CD4-positive, alpha-beta T cell treated with Interferon gamma for 1 hour (primary cell): ENCODE data around the gene CRIP3.

Experiments used
- DNase-seq: peaks from one replicate; pipeline ENCODE4 v3.0.0-alpha.2; 2020

Gene CRIP3

DNA sequence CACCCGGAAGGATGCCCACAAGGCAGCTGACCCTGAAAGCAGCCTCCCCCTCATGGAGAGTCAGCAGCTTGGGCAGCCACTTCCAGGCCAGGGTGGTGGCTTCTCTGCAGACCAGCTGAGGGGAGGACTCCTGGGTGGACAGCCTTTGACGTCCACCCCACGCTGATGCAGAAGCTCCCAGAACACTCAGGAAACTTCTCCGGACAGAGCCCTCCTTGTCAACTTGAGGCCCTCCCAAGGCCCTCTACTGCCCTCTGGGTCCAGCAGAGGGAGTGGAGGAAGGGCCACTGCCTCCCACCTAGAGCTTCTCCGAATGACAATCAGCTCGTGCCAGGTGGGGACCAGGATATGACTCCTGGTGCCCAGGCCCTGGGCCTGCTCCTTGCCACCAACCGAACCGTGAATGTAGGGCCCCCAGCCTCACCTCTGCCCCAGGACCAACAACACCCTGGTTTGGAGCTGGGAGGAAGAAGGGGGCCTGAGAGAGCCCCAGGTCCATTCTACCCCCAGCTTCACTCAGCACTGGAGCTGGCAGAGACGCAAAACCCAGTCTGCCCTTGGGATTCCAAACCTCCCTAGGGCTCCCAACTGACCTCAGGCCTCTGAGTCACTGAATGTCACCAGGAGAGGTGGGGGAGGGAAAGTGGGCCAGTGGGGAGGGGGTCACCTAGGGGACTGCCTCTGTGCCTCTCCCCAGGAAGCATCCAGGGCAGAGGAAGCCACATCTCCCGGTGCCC lies 21.5 kb downstream of the CRIP3 start:
- no peak for DNase-seq

DNA sequence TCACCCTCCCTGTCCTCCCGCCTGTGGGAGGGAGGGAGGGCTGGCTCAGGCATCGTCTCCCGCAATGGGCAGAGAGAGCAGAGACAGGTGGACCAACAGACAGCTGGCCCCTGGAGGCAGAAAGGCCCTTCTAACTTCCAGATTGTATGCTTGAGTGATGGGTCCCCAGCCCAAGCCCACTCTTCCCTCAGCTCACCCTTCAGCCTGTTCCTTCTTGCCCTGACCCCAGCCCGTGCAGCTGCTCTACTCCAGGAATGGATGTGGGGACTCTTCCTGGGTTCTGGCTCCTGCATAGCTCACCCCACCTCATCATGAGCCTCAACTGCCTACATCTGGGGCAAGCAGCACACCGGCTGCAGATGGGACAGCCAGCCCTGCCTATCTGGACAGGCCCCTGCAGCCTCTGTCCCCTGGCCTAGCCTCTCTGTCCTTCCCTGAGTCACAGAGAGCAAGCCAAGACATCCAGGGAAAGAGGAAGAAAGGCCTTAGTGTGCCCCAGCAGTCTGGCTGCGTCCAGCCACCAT lies 22.1 kb downstream of the CRIP3 start:
- DNase-seq: no peak

DNA sequence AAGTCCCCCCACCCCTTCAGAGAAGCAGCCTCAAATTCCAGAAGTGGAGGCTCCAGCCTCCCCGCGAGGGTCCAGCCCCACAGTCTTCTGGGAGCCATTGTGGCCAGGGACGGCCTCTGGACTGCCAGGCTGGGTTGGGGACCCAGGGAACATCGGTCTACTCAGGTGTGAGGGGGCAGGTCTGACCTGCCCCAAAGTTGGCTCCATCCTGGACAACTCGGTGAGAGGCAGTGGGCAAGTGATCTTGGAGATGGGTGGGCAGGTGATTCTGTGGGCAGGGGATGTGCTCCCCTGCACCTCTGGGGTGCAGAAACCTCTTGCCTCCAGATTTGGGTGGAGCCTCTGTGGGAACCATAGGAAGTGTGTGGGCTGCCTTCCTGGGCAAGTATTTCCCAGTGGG lies 22.8 kb downstream of the CRIP3 start:
- DNase-seq: no peak

DNA sequence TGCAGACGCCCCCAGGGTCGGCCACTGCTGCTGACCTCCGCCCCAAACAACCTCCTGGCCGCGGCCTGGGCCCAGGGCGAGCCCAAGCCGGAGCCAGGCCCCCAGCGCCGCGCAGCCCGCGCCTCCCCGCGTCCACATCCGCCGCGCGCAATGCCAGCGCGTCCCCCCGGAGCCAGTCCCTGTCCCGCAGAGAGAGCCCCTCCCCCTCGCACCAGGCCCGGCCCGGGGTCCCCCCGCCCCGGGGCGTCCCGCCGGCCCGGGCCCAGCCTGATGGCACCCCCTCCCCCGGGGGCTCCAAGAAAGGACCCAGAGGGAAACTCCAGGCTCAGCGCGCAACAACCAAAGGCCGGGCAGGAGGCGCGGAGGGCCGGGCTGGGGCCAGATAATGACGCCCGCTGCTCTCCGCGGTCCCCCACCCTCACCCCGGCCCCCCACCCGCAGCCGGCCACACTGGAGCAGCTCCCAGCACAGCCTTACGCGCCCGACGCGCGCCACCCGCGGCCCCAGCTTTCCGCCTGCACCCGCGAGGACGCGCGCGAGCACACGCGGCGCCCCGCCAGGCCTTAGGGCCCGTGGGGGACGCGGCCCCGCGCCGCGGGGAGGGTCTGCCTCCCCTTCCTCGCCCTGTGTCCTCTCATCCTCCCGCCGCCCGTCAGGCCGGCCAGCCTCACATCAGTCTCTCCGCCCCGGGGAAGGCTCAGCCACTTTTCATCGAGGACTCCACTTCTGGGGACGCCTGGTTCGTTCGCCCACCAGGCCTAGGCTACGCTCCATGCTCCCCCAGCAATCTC lies 23.4 kb downstream of the CRIP3 start:
- DNase-seq: no peak

DNA sequence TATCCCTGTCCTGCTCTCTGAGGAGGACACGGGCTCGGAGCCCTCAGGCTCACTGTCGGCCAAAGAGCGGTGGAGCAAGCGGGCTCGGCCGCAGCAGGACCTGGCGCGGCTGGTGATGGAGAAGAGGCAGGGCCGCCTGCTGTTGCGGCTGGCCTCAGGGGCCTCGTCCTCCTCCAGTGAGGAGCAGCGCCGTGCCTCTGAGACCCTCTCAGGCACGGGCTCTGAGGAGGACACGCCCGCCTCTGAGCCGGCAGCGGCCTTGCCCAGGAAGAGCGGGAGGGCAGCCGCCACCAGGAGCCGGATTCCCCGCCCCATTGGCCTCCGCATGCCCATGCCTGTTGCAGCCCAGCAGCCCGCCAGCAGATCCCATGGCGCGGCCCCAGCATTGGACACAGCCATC lies 24.7 kb downstream of the CRIP3 start:
- DNase-seq: no peak

DNA sequence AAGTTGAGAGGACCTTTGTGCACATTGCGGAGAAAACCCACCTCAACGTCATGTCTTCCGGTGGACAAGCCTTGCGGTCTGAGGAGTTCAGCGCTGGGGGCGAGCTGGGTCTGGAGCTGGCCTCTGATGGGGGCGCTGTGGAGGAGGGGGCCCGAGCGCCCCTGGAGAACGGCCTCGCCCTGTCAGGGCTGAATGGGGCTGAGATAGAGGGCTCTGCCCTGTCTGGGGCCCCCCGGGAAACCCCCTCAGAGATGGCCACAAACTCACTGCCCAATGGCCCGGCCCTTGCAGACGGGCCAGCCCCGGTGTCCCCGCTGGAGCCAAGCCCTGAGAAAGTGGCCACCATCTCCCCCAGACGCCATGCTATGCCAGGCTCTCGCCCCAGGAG lies 25.1 kb downstream of the CRIP3 start:
- no peak for DNase-seq

DNA sequence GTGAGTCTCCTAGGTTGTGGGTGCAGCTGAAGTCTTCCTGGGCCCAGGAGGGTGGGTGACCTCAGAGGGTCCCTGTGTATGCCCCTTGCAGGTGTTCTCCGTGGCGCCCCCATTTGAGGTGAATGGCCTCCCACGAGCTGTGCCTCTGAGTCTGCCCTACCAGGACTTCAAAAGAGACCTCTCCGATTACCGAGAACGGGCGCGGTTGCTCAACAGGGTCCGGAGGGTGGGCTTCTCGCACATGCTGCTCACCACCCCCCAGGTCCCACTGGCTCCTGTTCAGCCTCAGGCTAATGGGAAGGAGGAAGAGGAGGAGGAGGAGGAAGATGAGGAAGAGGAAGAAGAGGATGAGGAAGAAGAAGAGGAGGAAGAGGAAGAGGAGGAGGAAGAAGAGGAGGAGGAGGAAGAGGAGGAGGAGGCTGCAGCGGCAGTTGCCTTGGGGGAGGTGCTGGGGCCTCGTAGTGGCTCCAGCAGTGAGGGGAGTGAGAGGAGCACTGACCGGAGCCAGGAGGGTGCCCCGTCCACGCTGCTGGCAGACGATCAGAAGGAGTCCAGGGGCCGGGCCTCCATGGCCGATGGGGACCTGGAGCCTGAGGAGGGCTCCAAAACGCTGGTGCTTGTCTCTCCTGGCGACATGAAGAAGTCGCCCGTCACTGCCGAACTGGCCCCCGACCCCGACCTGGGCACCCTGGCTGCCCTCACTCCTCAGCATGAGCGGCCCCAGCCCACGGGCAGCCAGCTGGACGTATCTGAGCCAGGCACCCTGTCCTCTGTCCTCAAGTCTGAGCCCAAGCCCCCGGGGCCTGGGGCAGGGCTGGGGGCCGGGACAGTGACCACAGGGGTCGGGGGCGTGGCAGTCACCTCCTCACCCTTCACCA lies 25.8 kb downstream of the CRIP3 start:
- DNase-seq: no peak

DNA sequence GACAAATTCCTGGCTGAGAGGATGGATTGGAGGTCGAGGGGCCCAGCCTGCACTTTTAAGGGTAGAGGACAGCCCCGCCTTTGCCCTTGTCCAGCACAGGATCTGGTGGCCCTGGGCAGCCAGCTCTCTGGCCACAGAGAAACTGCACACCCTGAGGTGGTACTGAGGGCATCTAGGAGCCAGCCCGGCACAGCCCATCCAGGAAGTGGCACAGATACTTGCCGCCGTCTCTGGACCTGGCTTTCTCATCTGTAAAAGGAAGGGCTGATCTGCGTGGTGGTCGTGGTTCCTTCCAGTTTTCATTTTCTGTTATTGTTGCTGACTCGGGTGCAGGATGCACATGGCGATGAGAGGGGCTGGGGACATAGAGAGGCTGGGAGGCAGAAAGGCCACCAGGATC lies 26.6 kb downstream of the CRIP3 start:
- no peak for DNase-seq

DNA sequence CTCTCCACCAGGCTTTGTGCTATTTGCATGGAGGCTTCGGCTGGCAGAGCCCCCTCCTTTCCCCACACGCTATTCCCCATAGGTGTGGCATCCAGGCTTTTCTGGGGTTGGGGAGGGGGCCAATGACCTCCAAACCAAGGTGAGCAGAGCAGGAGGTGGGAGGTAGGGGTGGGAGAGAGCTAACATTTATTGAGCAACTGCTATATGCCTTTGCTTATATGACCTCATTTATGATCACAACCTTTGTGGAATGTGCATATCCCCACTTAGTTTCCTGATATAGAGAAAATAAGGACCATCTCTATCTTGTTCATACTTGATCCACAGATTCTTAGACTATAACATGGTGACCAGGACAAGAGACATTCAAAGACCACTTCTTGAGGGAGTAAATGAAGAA lies 28.4 kb downstream of the CRIP3 start:
- no peak for DNase-seq

DNA sequence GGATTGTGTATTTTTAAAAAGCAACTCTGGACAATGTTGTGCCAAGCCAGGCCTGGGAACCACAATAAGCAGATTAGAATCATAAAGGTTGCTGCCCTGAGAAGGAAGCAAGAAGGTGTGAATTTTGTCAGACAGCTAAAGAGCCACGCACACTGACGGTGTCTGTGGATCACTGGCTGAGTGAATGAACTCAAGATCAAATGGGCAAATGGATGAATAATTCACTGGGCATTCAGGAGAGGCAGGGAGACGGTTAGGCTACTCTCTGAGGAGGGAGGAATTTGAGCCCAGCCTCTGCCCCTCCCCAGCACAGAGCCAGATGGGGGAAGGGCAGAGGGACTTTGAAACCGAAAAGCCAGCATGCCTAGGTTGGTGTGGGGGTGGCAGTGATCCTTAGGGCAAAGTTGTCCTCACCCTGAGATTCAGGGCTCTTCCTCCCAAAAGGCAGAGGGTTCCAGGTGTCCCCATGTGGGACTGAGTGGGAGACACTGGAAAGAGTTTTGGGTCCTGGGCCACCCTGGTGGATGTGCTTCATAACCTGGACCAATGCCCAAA lies 30.0 kb downstream of the CRIP3 start:
- DNase-seq: no peak

DNA sequence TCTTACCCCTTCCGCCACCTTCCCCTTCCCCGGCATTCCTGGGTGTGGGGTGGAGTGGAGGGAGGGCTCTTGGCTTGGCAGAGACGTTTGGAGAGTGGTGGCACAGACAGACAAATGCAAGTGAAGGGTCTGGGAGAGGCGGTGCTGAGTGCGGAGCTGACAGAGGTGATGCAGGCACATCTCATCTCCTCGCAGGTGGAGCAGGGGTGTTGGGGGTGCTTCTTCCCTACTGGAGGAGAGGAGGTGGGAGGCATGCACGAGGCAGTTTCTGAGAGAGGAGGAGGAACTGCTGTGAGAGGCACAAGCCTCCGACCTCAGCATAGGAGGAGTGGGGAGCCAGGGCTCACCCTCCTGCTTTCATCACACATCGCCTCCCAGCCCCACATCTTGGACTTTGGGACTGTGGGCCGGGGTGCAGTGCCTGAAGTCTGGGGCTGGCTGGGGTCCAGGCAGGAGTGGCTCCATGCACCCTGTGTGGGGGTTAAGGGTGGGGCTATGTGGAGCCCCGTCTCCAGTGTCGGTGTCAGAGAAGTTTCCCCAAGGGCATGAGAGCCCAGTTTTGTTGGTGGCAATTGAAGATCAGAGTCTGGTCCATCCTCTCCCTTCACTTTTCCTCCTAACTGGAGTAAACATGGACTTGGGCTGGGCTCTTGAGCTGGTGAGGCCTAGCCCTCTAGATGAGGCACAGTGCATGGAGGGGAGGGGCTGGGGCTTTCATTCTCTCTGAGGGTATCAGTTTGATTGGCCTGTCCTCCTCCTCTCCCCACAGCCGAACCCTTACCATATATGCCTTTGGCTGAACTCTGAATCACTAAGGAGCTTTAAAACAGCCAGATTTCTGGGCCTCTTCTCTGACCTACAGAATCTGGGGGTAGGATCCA lies 30.7 kb downstream of the CRIP3 start:
- no peak for DNase-seq

DNA sequence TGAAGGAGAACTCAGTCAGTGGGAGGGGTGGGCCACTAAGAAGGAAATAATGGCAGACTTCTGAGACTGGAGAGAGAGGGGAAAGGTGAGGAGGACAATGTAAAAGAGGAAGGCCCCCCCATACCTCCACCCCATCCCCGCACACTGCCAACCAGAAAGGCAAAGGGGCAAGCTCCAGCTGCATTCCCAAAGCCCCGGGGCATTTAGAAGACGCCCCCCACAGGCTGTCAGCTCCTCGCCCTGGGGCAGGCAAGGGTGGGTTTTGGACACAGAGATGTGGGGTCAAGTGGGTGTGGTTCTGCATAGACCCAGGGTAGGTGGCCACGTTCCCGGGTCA lies 31.4 kb downstream of the CRIP3 start:
- DNase-seq: no peak

DNA sequence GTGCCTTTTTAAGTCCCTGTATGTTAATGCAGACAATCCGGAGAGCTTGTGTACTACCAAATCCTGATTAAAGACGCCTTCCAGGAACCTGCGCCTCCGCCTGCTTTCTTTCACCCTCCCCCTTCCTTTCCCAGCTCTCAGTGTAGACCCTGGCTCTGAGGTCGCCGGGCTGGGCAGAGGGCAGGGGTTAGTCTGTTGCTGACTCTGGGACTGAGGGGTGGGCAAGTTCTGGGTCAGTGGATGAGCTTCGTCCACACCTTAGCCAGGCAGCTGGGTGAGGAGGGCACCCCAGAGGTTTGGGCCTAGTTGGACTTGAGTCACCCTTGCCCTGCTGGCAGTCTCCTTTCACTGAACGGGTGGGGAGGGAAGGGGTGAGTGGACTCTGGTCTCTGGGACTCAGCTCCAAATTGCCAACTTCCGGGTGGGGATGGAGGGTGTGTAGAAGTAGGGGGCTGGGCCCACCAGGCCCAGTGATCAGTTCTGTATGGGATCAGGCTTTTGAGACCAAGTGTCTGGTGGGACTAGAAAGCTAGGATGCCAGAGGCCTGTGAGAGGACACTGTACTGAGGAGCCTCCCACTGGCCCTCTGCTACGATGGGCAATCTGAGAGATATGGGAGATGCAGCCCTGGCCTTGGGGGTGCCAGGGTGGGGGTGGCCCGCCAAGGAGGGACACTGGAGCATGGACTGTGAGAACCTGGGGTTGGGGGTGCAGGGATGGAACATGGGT lies 31.9 kb downstream of the CRIP3 start:
- no peak for DNase-seq

DNA sequence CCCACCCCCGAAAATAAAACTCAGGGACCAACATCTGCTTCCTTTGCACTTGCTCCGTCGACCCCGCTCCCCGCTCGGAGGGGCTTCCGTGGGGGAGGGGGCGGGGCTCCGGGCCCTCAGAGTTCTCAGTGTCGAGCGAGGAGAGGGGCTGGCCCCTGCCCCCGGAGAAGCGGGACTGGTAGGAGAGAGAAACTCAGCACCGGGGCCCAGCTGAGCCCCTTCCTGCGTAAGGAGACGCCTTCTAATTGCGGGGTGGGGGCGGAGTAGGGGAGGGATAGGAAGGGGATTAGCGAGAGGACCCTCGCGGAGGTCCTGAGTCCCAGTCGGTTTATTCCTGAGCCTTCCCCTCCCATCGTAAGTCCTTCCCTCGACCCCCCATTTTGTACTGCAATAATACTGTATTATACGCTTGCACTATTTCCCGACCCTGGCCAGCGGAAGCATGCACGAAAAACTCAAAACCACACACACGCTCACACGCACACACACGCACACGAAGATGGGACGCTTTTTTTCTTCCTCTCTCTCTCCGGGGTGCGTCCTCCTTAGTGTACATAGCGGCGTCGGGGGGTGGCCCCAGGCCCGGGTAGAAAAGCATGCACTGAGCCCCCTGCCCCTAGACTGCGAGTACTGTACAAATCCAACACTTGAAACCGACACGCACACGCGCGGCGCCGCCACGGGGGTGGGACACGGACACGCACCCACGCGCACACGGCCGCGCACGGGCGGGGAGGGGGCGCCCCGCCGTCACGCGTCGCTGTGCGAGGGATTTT lies 32.6 kb downstream of the CRIP3 start:
- peak; percentile 48 for DNase-seq

DNA sequence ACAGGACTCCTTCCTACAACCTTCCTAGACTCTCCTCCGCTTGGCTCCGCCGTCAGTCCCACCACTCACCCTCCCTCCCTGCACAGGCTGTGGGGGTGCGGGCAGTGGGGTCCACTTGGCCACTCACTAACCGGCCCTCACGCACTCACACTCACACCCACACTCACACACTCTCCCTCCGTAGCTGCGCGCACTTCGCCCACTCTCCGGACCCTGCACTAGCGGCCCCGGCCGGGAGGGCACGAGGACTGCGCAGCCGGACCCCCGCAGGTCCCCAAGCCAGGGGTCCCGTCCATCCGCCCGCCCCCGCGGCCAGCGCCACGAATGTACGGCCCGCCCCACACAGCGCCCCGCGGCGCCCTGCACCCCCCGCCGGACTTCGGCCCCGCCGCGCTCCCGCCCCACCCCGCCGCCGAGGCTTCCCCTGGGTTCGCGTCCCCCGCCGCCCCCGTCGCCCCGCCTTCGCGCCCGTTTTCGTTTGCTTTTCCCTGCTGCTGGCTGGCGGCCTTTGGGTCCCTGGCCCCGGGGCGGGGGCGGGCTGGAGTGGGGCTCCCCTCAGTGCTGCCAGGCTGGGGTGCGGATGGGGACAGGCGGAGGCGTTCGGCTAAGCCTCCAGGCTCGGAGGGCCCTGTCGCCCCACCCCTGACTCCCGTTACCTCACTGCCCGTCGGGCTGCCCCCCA lies 33.6 kb downstream of the CRIP3 start:
- no peak for DNase-seq

DNA sequence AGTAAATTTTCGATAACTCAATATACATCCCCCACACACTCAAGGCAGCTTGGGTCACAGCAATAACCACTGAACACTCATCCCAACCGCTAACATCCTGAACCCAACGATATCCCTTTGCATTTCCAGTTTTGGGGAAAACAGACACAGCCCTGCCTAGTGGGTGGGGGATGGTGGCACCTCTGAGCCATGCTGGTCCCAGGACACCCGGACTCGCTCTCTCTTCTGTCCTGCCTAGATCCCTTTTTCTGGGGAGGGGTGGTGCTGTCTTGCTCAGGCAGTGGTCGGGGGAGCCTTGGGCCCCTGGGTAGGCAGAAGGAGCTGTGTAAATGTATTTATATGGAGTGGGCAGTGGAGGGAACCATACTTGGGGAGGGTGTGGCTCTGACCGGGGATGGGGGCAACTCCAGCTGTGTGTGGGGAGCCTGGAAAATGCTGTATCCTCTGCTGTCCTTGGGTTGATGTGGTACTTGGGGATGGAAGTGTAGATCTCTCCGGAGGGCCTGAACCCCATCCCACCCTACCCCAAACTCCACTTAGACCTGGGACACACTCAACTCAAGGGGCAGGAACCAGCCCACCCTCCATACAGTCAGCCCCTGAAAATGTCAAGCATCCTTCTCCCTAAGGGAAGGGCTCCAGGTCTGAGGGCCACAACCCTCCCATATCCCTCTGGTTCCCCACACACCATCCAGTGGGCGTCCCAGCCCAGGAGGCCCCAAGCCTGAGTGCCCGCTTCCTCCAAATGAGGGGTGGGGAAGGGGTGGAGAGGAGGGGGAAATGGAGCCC lies 34.3 kb downstream of the CRIP3 start:
- DNase-seq: no peak

DNA sequence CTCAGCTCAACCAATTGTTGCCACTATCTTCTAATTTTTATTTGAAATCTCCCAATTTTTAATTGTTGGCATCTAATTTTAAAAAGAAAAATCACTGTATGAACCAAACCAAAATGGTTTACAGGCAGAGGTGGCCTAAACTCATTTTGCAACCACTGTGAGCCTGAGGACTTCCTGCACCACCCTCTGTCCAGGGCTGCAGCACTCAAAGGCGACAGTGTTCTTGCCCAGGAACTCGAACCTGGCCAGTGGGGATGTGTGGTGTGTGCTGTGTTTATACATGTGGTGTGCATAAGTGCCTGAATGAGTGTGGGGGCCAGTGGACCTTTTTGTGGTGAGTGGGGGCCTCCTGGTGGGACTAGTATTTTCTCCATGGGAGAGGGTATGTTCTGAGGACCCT lies 34.9 kb downstream of the CRIP3 start:
- no peak for DNase-seq

DNA sequence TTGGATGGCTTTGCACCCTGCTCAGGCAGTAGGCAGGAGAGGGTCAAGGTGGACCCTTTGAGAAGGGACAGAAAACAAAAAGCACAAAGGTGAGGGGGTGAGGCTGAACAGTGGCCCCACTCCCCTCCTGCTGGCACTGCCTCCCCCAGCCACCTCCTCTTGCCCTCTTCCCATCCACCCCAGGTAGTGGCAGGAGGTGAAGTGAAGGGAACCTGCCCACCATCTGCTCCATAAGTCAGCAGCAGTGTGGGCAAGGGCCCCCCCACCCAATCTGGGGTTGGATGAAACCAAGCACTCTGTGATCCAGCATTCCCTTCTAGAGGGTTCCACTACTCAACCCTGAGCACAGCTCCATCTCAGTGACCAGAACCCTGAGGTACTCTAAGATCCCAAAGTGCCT lies 36.7 kb downstream of the CRIP3 start:
- DNase-seq: no peak
